A673 (cell line): Measurements from ENCODE around the gene ASPSCR1.

Source experiments
- CTCF ChIP-seq: fragments of 300-800, 200-600 bp; sonication (generic); conservative IDR thresholded peaks from 2 replicates; pipeline ENCODE4 v1.5.1; 2017; ENCODE audit warnings: low read depth, mild to moderate bottlenecking, antibody characterized with exemption, low read length, moderate library complexity, mixed read lengths
- EZH2 ChIP-seq: fragments of 200-600 bp; sonication (generic); IDR thresholded peaks from 2 replicates; pipeline ENCODE4 v1.6.1; 2017; ENCODE audit warnings: borderline replicate concordance, low read depth, mild to moderate bottlenecking, mixed read lengths, antibody characterized with exemption, low read length; ENCODE audit not compliant: poor library complexity, severe bottlenecking

- no peak for TF ChIP-seq CTCF
- TF ChIP-seq EZH2 = no peak
Observed at GRCh38 chr17:82060614-82061013, 83.2 kb downstream of the ASPSCR1 start.
